GM11168 (cell line): ENCODE data around the gene FAM221B.

Experiments
- in situ Hi-C: fragments of 300-500 bp; cut with MboI; formaldehyde crosslinking; loops from one replicate; pipeline ENCODE4 v1.12.0; 2022; ENCODE audit warnings: low sequenced_read_pairs; ENCODE audit not compliant: unreplicated experiment

Gene FAM221B

GRCh38 chr9:35826071-35826701 is 2.3 kb downstream of the FAM221B start:
- in situ Hi-C loops = no loop called here

GRCh38 chr9:35822926-35823325 is 5.6 kb downstream of the FAM221B start:
- in situ Hi-C loops = no loop called here

- in situ Hi-C loops = no loop called here
These were observed 8.5 kb downstream of the FAM221B start for GRCh38 chr9:35820076-35820475.

GRCh38 chr9:35818341-35818740 is 10.2 kb downstream of the FAM221B start:
- in situ Hi-C loops = no loop called here

- in situ Hi-C loops = no loop called here
These were observed 11.8 kb downstream of the FAM221B start for GRCh38 chr9:35816708-35817107.

GRCh38 chr9:35814841-35815543 is 13.5 kb downstream of the FAM221B start, which contains the start of gene HINT2:
HINT2 (minus strand) TSS chr9:35815042; CDS start chr9:35814979, 63 bp downstream.
- in situ Hi-C loops = no loop called here

GRCh38 chr9:35814106-35814840 is 14.3 kb downstream of the FAM221B start:
- in situ Hi-C loops = no loop called here

- in situ Hi-C loops = no loop called here
These were observed 15.0 kb downstream of the FAM221B start for GRCh38 chr9:35813434-35814105.

- in situ Hi-C loops = no loop called here
These were observed 16.4 kb downstream of the FAM221B start, which contains the start of gene SPAG8 for GRCh38 chr9:35812025-35812602. SPAG8 (minus strand) TSS chr9:35812262; CDS start chr9:35812147, 115 bp downstream.

- in situ Hi-C loops = no loop called here
These were observed 17.0 kb downstream of the FAM221B start for GRCh38 chr9:35811381-35812024.

GRCh38 chr9:35810122-35810521 is 18.4 kb downstream of the FAM221B start:
- in situ Hi-C loops = no loop called here

GRCh38 chr9:35808433-35808832 is 20.1 kb downstream of the FAM221B start:
- in situ Hi-C loops = no loop called here

GRCh38 chr9:35806101-35806500 is 22.4 kb downstream of the FAM221B start:
- in situ Hi-C loops = no loop called here

GRCh38 chr9:35801328-35802128 is 27.0 kb downstream of the FAM221B start:
- in situ Hi-C loops = no loop called here

GRCh38 chr9:35800530-35800929 is 28.0 kb downstream of the FAM221B start:
- in situ Hi-C loops = no loop called here

- in situ Hi-C loops = no loop called here
These were observed 29.7 kb downstream of the FAM221B start for GRCh38 chr9:35798658-35799374.

GRCh38 chr9:35797311-35798109 is 31.0 kb downstream of the FAM221B start:
- in situ Hi-C loops = no loop called here
